ENCODE measurements around the gene HS6ST2.

The HS6ST2 gene

DNA sequence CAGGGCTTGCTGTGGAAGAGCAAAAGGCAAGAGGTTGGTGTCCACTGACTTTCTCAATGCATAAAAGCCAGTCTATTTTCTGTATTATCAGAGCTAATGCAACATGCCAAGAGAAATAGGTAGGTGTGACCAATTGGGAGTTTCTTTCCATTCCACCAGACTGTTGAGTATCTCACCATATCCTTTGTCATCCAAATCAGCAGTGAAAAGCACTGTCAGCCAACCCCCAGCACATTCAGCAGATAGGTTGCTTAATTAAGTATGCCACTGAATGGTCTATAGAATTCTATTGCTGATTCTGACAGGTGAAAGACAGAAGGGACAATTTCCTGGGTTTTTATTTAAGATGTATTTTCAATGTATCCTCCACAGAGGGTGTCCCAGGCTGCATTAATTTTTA is 139.8 kb downstream of the HS6ST2 start:
- H3K27me3 Mint-ChIP-seq = no peaks in the 10 kb centered on the region
- no peak for DNase-seq
- H3K27ac Mint-ChIP-seq = no peak overlapping the region
- no peak overlapping the region for H3K4me3 Mint-ChIP-seq
- CTCF ChIA-PET = interaction anchor here (0.6 kb wide), 1 partner anchor 32 kb away, joined by 3 read pairs; no protein-coding TSS in a partner anchor
- no peaks in the 10 kb centered on the region for H3K36me3 Mint-ChIP-seq
- H3K9me3 Mint-ChIP-seq = no peaks in the 10 kb centered on the region
- H3K4me1 Mint-ChIP-seq = no peaks in the 10 kb centered on the region

DNA sequence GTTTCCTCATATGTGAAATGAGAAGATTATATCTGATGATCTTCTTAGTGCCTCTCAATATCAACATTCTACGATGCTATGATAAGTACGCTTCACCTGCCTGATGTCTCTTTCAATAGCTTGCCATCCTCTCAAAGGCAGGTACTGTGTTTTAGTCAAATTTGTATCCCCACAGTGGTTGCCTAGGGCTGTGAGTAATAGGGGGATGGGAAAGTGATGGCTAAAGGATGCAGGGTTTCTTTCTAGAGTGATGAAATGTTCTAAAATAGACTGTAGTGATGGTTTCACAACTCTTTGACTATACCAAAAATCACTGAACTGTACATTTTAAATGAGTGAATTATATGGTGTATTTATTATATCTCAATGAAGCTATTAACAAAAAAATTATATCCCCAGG is 142.8 kb downstream of the HS6ST2 start:
- Mint-ChIP-seq H3K36me3 (no peaks in the 10 kb centered on the region), H3K27ac (no peak overlapping the region), H3K4me1 (no peaks in the 10 kb centered on the region), H3K4me3 (no peak overlapping the region), H3K9me3 (no peaks in the 10 kb centered on the region), H3K27me3 (no peaks in the 10 kb centered on the region)
- DNase-seq = no peak
- CTCF ChIA-PET = no interaction called here

DNA sequence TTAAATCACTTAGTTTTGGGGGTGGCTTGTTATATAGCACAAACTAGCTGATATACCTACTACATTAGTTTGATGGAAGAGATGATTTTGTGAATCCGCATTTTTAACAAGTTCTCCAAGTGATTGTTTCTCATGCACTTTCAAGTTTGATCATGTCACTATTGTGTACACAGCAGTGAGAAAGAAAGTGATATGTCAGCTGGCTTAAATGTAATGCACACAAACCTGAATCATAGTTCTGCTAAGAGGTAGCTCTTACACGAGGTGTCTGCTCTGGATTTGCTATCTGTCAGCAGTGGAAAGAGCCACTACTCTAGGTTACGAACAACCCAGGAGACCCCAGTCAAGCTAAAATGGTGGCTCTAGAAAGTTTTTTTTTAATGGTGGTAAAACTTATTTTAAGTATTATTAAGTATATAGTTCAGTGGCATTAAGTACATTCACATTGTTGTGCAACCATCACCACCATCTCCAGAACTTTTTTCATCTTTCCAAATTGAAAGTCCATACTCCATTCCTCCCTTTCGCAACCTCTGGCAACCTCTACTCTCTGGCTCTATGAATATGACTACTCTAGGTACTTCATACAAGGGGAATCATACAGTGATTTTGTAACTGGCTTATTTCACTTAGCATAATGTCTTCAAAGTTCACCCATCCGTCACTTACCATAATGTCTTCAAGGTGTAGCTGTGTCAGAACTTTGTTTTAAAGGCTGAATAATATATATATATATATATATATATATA is 147.3 kb downstream of the HS6ST2 start:
- H3K4me3 Mint-ChIP-seq = no peak overlapping the region
- DNase-seq = no peak
- H3K9me3 Mint-ChIP-seq = no peaks in the 10 kb centered on the region
- H3K36me3 Mint-ChIP-seq = no peaks in the 10 kb centered on the region
- no peak overlapping the region for H3K27ac Mint-ChIP-seq
- H3K4me1 Mint-ChIP-seq = no peaks in the 10 kb centered on the region
- CTCF ChIA-PET = no interaction called here
- no peaks in the 10 kb centered on the region for H3K27me3 Mint-ChIP-seq

DNA sequence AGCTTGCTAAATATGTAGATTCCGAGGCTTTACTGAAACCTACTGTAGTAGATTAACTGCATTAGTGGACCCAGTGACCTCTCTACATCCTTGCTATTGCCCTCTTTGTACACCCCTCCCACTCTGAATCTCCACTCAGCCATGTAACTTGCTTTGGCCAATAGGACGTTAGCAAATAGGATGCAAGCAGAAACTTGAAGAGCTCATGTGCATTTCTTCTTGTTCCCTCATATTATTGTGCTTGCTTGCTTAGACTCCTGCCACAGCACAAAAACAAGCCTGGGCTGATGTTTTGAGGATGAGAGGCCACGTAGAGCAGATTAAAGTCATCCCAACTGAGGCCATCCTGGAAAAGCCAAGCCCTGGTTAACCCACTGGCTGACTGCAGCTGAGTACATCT is 147.9 kb downstream of the HS6ST2 start:
- CTCF ChIA-PET = no interaction called here

DNA sequence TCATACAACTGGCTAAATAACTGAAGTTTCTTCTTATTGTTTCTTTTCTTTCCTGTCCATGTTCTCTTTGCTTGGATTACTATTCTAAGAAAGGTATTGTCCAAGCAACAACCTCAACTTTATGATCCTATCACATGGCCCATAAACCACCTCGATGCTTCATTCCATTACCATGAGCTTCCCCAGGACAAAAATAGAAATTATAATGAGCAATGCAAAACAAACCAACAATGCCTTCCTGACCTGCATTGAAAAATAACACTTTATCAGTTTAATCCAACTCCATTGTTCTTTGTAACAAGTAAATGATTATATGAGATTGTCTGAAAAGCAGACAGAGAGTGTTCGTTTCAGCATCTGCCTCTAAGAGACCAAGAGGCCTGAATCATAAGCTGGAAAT is 148.8 kb downstream of the HS6ST2 start:
- CTCF ChIA-PET = no interaction called here
- H3K27ac Mint-ChIP-seq = no peak overlapping the region
- DNase-seq = no peak
- H3K4me1 Mint-ChIP-seq = no peaks in the 10 kb centered on the region
- H3K36me3 Mint-ChIP-seq = no peaks in the 10 kb centered on the region
- H3K4me3 Mint-ChIP-seq = no peak overlapping the region
- H3K9me3 Mint-ChIP-seq = no peaks in the 10 kb centered on the region
- no peaks in the 10 kb centered on the region for H3K27me3 Mint-ChIP-seq

More for the DNA sequence above, 147.9 kb downstream of the HS6ST2 start:
- no peak for DNase-seq
- no peaks in the 10 kb centered on the region for H3K4me1 Mint-ChIP-seq
- H3K27ac Mint-ChIP-seq = no peak overlapping the region
- H3K27me3 Mint-ChIP-seq = no peaks in the 10 kb centered on the region
- no peaks in the 10 kb centered on the region for H3K9me3 Mint-ChIP-seq
- H3K4me3 Mint-ChIP-seq = no peak overlapping the region
- no peaks in the 10 kb centered on the region for H3K36me3 Mint-ChIP-seq

DNA sequence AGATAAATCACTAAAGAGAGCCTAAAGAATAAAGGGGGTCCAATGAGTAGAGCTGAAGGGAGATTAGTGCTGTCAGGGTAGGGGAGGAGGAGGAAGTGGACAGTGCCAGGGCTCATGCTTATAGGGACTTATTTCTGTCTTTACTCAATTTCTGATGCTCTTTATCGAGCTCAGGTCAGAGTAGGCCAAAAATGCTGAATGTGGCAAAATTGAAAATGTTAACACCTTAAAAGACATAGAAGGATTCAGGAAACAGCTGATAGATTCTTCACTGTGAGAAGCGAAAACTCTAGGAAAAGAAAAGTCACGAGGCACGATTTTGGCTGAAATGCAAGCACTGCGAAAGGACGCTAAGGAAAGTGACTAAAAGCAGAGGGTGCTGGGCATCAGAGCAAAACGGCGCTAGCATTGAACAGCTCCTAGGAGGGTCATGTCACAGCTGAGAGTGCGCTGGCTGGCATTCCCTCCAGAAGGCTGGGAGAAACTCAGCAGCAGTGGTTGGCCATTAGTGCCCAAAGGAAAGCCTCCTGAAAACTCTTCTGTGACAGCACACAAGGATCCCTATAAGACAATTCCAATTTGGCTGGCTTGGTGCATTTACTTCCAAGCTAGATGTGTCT is 150.9 kb downstream of the HS6ST2 start:
- CTCF ChIA-PET = no interaction called here
- Mint-ChIP-seq H3K27me3 (no peaks in the 10 kb centered on the region), H3K36me3 (no peaks in the 10 kb centered on the region), H3K4me1 (no peaks in the 10 kb centered on the region), H3K27ac (no peak overlapping the region), H3K9me3 (no peaks in the 10 kb centered on the region), H3K4me3 (no peak overlapping the region)
- no peak for DNase-seq

DNA sequence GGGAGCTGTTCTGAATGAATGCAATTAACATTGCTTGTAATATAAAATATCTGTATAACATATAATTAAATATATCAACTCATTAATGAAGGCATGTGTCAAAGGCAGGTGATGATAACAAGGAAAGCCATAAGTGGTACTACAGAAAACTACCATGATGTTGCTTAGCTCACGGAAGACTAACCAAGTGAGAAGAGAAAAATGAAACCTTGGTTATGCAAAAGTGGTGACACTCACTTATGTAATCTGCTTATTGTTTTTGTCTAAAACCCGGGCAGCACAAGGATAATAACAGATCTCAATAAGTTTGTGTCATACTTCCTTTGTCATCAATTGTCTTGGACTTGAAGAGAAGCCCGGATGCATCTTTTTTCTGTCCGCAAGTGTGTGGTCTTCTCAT is 156.4 kb downstream of the HS6ST2 start:
- peaks cover 4% of the 10 kb centered on the region for H3K27me3 Mint-ChIP-seq
- H3K4me1 Mint-ChIP-seq = no peaks in the 10 kb centered on the region
- H3K27ac Mint-ChIP-seq = no peak overlapping the region
- no peak for DNase-seq
- no peaks in the 10 kb centered on the region for H3K36me3 Mint-ChIP-seq
- H3K9me3 Mint-ChIP-seq = no peaks in the 10 kb centered on the region
- CTCF ChIA-PET = no interaction called here
- no peak overlapping the region for H3K4me3 Mint-ChIP-seq

DNA sequence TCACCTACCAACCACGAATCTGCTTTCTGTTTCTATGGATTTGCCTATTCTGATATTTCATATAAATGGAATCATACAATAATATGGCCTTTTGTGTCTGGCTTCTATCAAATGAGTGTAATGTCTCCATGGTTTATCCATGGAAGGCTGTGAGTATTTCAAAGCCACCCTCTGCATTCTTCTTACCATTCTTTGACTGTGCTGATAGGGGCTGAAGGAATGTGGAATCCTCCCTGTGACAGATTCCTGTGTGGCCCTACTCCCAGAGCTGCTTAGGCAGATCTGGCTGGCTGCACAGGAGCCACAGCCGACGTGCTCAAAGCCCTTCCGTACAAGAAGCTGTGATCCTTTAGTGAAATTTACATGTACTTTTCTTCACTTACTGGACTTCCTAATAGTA is 163.2 kb downstream of the HS6ST2 start:
- no peak for DNase-seq
- no peaks in the 10 kb centered on the region for H3K36me3 Mint-ChIP-seq
- CTCF ChIA-PET = no interaction called here

DNA sequence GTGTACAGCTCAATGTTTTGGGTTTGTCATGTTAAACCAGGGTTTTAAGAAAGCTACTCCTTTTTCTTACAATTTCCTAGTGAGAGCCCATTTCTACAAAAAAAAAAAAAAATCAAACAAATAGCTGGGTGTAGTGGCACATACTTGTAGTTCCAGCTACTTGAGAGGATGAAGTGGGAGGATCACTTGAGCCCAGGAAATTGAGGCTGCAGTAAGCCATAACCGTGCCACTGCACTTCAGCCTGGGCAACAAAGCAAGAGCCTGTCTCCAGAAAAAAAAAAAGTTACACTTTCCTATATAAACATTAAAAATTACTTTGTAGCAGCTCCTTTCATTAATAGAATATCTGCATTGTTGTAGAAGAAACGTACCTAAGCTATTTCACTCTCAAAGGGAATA is 166.7 kb downstream of the HS6ST2 start:
- Mint-ChIP-seq H3K4me3 (no peak overlapping the region), H3K9me3 (no peaks in the 10 kb centered on the region), H3K27me3 (no peaks in the 10 kb centered on the region), H3K27ac (no peak overlapping the region), H3K36me3 (no peaks in the 10 kb centered on the region), H3K4me1 (no peaks in the 10 kb centered on the region)
- CTCF ChIA-PET = no interaction called here
- no peak for DNase-seq

More for the DNA sequence above, 163.2 kb downstream of the HS6ST2 start:
- H3K4me1 Mint-ChIP-seq = no peaks in the 10 kb centered on the region
- H3K27me3 Mint-ChIP-seq = peaks cover 4% of the 10 kb centered on the region
- H3K27ac Mint-ChIP-seq = no peak overlapping the region
- no peak overlapping the region for H3K4me3 Mint-ChIP-seq
- no peaks in the 10 kb centered on the region for H3K9me3 Mint-ChIP-seq

DNA sequence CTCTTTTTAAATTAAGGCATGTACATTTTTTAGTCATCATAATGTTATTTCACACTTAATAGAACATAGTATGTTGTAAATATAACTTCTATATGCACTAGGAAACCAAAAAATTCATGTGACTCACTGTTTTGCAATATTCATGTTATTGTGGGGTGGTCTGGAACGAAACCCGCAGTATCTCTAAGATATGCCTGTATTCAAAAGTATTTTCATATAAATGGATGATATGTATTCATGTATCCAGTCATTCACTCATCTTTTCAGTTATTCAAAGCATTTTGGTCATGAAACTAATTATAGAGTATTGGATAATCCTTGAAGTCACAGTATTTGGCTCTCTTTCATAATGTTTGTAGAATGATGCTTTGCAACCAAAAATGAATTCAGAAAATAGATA is 168.1 kb downstream of the HS6ST2 start:
- H3K4me1 Mint-ChIP-seq = no peaks in the 10 kb centered on the region
- no peaks in the 10 kb centered on the region for H3K9me3 Mint-ChIP-seq
- no peak overlapping the region for H3K27ac Mint-ChIP-seq
- DNase-seq = no peak
- CTCF ChIA-PET = no interaction called here
- H3K36me3 Mint-ChIP-seq = no peaks in the 10 kb centered on the region
- H3K27me3 Mint-ChIP-seq = no peaks in the 10 kb centered on the region
- no peak overlapping the region for H3K4me3 Mint-ChIP-seq

DNA sequence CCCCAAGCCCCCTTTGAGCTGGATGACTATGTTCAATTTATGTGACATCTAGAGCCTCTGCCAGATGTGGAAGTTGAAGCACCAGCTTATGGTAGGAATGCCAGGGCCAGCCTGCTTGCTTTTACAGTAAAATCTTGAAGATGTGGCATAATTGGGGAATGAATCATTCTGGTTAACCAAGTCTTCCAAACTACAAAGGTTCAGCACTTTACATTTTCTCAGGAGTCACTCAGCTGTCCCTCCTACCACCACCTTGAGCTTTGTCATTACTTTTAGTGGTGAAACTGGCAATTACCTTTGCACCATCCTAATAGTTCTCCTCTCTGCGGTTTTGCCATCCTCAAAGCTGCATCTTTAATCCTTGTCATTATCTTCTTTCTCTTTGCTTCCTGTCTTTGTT is 172.2 kb downstream of the HS6ST2 start:
- Mint-ChIP-seq H3K27ac (no peak overlapping the region), H3K36me3 (no peaks in the 10 kb centered on the region), H3K4me1 (no peaks in the 10 kb centered on the region), H3K9me3 (no peaks in the 10 kb centered on the region), H3K4me3 (no peak overlapping the region), H3K27me3 (no peaks in the 10 kb centered on the region)
- CTCF ChIA-PET = interaction anchor here (1.6 kb wide), 1 partner anchor 11 kb away, joined by 3 read pairs; no protein-coding TSS in a partner anchor
- no peak for DNase-seq

DNA sequence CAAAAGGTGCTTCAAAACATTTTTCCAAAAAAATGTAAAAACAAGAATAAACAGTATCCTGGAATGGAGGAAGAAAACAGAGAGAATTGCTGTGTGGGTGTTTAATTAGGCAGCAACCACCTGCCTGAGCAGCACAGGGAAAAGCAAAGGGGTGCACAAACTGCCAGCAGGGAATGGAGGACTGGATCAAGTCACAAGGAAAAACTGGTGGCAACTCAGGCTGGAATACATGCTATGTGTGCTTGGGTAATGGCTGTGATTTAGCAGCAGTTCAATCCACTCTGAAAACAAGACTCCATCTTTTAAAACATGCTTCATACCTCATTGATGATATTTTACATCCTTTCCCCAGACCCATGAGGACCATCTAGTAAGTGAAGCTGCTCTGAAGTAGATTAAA is 179.5 kb downstream of the HS6ST2 start:
- Mint-ChIP-seq H3K4me3 (no peak overlapping the region), H3K9me3 (no peaks in the 10 kb centered on the region), H3K27me3 (no peaks in the 10 kb centered on the region), H3K36me3 (no peaks in the 10 kb centered on the region), H3K27ac (no peak overlapping the region), H3K4me1 (no peaks in the 10 kb centered on the region)
- DNase-seq = no peak
- CTCF ChIA-PET = no interaction called here

DNA sequence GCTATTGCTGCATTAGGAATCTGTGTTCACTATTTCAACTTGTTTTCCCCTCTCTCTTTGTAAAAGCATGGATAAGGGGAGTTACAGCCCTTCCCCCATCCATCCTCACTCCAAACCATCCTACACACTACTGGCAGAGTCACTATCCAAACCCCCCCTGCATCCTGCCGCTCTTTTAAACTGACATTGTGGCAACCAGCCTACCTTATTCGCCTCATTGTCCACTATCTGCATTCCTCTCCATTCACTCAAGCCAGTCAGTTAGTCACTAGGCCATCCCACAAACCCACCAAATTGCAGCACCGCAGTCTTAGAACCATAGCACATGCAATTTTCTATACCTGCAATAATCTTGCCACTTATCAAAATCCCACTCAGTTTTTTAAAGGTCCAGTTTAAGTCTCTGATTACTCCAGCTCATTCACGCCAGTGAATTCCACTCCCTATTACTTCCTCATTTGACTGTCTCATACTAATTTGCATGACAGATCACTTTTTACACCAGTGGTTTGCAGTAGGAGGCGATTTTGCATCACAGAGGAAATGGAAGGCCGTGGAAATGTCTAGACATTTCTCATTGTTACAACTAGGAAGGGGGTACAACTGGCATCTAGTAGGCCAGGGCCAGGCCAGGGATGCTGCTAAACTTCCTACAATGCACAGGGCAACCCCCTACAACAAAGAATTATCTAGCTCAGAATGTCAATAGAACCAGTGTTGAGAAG is 181.8 kb downstream of the HS6ST2 start:
- H3K4me1 Mint-ChIP-seq = no peaks in the 10 kb centered on the region
- no peaks in the 10 kb centered on the region for H3K36me3 Mint-ChIP-seq
- H3K4me3 Mint-ChIP-seq = no peak overlapping the region
- H3K9me3 Mint-ChIP-seq = no peaks in the 10 kb centered on the region
- H3K27me3 Mint-ChIP-seq = no peaks in the 10 kb centered on the region
- H3K27ac Mint-ChIP-seq = no peak overlapping the region
- no peak for DNase-seq
- CTCF ChIA-PET = no interaction called here

DNA sequence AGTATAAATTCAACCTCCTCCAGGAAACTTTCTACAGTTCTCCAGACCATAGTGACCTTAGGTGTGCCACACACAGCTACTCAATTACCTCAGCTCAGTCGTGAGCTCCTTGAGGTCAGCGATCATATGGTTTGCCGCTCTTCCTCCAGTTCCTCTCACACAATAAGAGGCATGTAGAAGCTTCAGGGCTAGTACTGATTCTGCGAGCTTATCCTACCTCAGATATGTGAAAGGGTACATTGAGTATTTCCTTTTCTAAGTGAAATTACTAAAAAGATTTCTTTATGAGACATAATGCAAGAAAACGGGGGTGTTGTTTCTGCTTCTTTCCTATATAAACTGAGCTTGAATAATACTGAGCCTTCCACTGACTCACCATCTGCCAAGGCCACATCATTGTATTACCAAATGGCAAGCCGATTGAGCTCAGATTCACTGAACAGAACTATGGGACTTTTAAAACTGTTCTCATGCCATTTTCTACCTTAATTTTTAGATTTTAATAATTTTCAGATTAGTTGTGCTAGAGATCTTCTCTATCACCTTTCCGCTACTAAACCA is 183.1 kb downstream of the HS6ST2 start:
- Mint-ChIP-seq H3K9me3 (no peaks in the 10 kb centered on the region), H3K4me3 (no peak overlapping the region), H3K27me3 (no peaks in the 10 kb centered on the region), H3K27ac (no peak overlapping the region), H3K36me3 (no peaks in the 10 kb centered on the region), H3K4me1 (no peaks in the 10 kb centered on the region)
- CTCF ChIA-PET = interaction anchor here (0.8 kb wide), 1 partner anchor 10 kb away, joined by 3 read pairs; no protein-coding TSS in a partner anchor
- no peak for DNase-seq
